Astrocyte of the cerebellum (primary cell): ENCODE measurements around the gene INAFM2.

Experiments
- DNase-seq: peaks from one replicate; pipeline ENCODE4 v3.0.0-alpha.2; 2011; ENCODE audit warnings: low read depth
- H3K4me3 ChIP-seq: 2 replicates; pipeline ENCODE4 v1.5.1; 2011; ENCODE audit warnings: mild to moderate bottlenecking, low read depth, low read length, moderate library complexity
- in situ Hi-C: cut with HindIII; loops from 2 replicates; pipeline ENCODE4 v1.10.0; 2017; ENCODE audit warnings: low sequenced_read_pairs
- TF ChIP-seq, protein P1 (sequence below): IDR thresholded peaks from 2 replicates; pipeline ENCODE4 v1.5.1; 2012; ENCODE audit warnings: low read length, low read depth, moderate library complexity, mild to moderate bottlenecking; ENCODE audit errors: missing control alignments

Gene INAFM2

GRCh38 chr15:40358471-40359353, 35.2 kb downstream of the INAFM2 start:
- in situ Hi-C loops, result no loop called here
- no peak for DNase-seq
- TF ChIP-seq, protein P1, sequence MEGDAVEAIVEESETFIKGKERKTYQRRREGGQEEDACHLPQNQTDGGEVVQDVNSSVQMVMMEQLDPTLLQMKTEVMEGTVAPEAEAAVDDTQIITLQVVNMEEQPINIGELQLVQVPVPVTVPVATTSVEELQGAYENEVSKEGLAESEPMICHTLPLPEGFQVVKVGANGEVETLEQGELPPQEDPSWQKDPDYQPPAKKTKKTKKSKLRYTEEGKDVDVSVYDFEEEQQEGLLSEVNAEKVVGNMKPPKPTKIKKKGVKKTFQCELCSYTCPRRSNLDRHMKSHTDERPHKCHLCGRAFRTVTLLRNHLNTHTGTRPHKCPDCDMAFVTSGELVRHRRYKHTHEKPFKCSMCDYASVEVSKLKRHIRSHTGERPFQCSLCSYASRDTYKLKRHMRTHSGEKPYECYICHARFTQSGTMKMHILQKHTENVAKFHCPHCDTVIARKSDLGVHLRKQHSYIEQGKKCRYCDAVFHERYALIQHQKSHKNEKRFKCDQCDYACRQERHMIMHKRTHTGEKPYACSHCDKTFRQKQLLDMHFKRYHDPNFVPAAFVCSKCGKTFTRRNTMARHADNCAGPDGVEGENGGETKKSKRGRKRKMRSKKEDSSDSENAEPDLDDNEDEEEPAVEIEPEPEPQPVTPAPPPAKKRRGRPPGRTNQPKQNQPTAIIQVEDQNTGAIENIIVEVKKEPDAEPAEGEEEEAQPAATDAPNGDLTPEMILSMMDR, result peak; percentile 4
- peak overlapping the region; percentile 50 for H3K4me3 ChIP-seq

DNA sequence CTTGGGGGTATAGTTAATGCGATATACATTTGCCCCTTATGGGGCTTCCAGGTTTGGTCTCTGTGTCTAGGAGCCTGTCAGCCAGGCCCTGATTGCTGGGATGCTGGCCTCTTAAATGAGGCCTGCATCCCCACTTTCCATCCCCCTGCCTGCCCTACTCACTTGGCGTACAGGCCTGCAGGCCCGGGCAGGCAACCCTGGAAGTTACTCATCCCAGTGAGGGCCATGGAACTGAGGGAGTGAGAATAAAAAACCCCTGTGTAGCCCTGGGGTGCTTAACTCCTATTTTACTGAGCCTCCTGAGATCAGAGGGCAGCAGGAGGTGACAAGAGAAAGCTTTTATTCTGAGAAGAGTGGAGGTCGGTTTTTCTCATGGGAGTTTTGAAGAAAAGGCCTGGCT, 36.5 kb downstream of the INAFM2 start:
- DNase-seq, result no peak
- TF ChIP-seq, protein P1, result no peak
- H3K4me3 ChIP-seq, result no peak overlapping the region
- in situ Hi-C loops, result no loop called here

- in situ Hi-C loops, result no loop called here
- TF ChIP-seq, protein P1, result no peak
- no peak for DNase-seq
- H3K4me3 ChIP-seq, result no peak overlapping the region
These were observed 38.1 kb downstream of the INAFM2 start for GRCh38 chr15:40361640-40362039.

DNA sequence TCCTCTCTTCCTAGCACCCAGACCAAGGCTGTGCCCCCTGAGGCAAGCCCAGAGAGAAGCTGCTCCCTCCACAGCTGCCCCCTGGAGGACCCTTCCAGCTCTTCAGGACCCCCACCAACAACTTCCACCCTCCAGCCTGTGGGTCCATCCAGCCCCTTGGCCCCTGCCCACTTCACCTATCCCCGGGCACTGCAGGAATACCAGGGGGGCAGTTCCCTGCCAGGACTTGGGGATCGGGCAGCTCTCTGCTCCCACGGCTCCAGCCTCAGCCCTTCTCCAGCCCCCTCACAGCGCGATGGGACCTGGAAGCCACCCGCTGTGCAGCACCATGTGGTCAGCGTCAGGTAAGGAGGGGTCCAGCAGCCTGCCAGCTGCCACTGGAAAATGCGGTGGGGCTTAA, 40.1 kb downstream of the INAFM2 start:
- no peak for DNase-seq
- in situ Hi-C loops, result no loop called here
- TF ChIP-seq, protein P1, result no peak
- no peak overlapping the region for H3K4me3 ChIP-seq

DNA sequence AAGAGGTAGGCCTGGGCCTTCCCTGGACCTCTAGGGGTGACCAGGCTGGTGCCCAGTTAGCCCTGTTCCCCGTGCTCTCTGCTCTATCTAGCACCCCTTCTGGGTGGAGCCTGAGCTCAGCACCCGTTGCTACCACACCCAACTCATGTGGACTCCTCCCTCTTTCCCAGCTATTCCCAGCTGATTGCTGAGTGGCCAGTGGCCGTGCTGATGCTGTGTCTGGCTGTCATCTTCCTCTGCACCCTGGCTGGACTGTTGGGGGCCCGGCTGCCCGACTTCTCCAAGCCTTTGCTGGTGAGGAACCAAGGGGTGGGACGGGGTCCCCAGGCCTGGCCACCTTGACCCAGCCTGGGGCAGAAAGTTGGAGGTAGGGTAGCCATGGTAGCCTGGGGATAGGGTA, 40.8 kb downstream of the INAFM2 start:
- no peak for DNase-seq
- TF ChIP-seq, protein P1, result no peak
- in situ Hi-C loops, result no loop called here
- H3K4me3 ChIP-seq, result no peak overlapping the region

DNA sequence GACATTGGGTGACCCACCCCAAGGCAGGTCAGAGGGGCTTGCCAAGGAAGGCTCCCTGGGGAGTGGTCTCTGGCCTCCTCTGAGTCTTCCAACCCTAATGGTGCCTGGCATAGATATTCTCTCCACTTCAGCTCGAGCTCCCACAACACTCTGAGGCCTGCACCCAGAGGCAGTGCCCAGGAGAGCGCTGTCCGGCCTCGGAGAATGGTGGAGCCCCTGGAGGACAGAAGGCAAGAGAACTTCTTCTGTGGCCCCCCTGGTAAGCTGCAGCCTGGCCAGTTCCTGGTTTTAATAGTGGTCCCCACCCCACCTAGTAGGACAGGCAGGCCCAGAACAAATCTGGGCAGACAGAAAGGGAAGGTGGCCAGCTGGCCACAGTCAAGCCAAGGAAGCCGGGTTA, 41.5 kb downstream of the INAFM2 start:
- in situ Hi-C loops, result no loop called here
- no peak for DNase-seq
- H3K4me3 ChIP-seq, result no peak overlapping the region
- TF ChIP-seq, protein P1, result no peak
